HFFc6 (cell line): ENCODE results near the gene SLAMF7. TPM values are rescaled to one million over a fixed set of nuclear protein-coding genes. Genes with fewer than 3 reads are reported as not detected.

Experiments
- DNase-seq: peaks from one replicate; pipeline ENCODE4 v3.0.0-alpha.2; 2018
- H3K27ac Mint-ChIP-seq: 2 replicates; pipeline ENCODE4 v1.8.0; 2020; ENCODE audit warnings: mild to moderate bottlenecking, mixed read lengths
- H3K27me3 Mint-ChIP-seq: 2 replicates; pipeline ENCODE4 v1.8.0; 2021; ENCODE audit warnings: mild to moderate bottlenecking, moderate library complexity, mixed read lengths; ENCODE audit not compliant: insufficient read depth
- H3K36me3 Mint-ChIP-seq: 2 replicates; pipeline ENCODE4 v1.8.0; 2021; ENCODE audit warnings: low read depth, mixed read lengths
- H3K4me1 Mint-ChIP-seq: 2 replicates; pipeline ENCODE4 v1.8.0; 2020; ENCODE audit warnings: low read depth, mixed read lengths
- H3K4me3 Mint-ChIP-seq: 2 replicates; pipeline ENCODE4 v1.8.0; 2020; ENCODE audit warnings: mild to moderate bottlenecking, moderate library complexity, mixed read lengths
- H3K9me3 Mint-ChIP-seq: 2 replicates; pipeline ENCODE4 v1.8.0; 2020; ENCODE audit warnings: mild to moderate bottlenecking, mixed read lengths
- CTCF ChIP-seq: fragments of 200-600 bp; sonication (generic); IDR thresholded peaks from 2 replicates; pipeline ENCODE4 v1.5.0; 2021; ENCODE audit warnings: antibody characterized with exemption, mild to moderate bottlenecking
- total RNA-seq, 6 experiments: library from RNA; stranded (reverse); fragmentation: NEBNext Ultra II Directional; extraction: Animal tissue kit (Norgen Biotek cat#: 25700); gene quantifications; 2 replicates in 1 of 6; 3 replicates in 5 of 6; pipeline ENCODE4 v1.2.3, GENCODE V29; 2021

SLAMF7 gene
- total RNA-seq, 6 experiments from 2014 or later, result not detected

- no peaks in the 10 kb centered on the region for H3K9me3 Mint-ChIP-seq
- DNase-seq, result no peak
- no peak overlapping the region for H3K27ac Mint-ChIP-seq
- no peak for TF ChIP-seq CTCF
- no peaks in the 10 kb centered on the region for H3K36me3 Mint-ChIP-seq
- H3K27me3 Mint-ChIP-seq, result peaks cover 11% of the 10 kb centered on the region
- no peaks in the 10 kb centered on the region for H3K4me1 Mint-ChIP-seq
- H3K4me3 Mint-ChIP-seq, result no peak overlapping the region
Observed at GRCh38 chr1:160722726-160723125, 16.3 kb upstream of the SLAMF7 start.

- no peaks in the 10 kb centered on the region for H3K36me3 Mint-ChIP-seq
- no peaks in the 10 kb centered on the region for H3K4me1 Mint-ChIP-seq
- no peaks in the 10 kb centered on the region for H3K9me3 Mint-ChIP-seq
- H3K27ac Mint-ChIP-seq, result no peak overlapping the region
- no peak for DNase-seq
- H3K27me3 Mint-ChIP-seq, result peaks cover 11% of the 10 kb centered on the region
- H3K4me3 Mint-ChIP-seq, result no peak overlapping the region
- TF ChIP-seq CTCF, result no peak
Observed at GRCh38 chr1:160723332-160723731, 15.7 kb upstream of the SLAMF7 start.

- H3K9me3 Mint-ChIP-seq, result no peaks in the 10 kb centered on the region
- no peak overlapping the region for H3K27ac Mint-ChIP-seq
- H3K27me3 Mint-ChIP-seq, result peaks cover 6% of the 10 kb centered on the region
- H3K4me3 Mint-ChIP-seq, result no peak overlapping the region
- no peak for DNase-seq
- no peak for TF ChIP-seq CTCF
- H3K4me1 Mint-ChIP-seq, result no peaks in the 10 kb centered on the region
- no peaks in the 10 kb centered on the region for H3K36me3 Mint-ChIP-seq
Observed at GRCh38 chr1:160724465-160725242, 14.4 kb upstream of the SLAMF7 start.

GRCh38 chr1:160726114-160726497 lies 12.9 kb upstream of the SLAMF7 start:
- H3K36me3 Mint-ChIP-seq, result no peaks in the 10 kb centered on the region
- no peak overlapping the region for H3K4me3 Mint-ChIP-seq
- no peak overlapping the region for H3K27ac Mint-ChIP-seq
- peak; percentile 17 for DNase-seq
- TF ChIP-seq CTCF, result no peak
- peaks cover 6% of the 10 kb centered on the region for H3K27me3 Mint-ChIP-seq
- no peaks in the 10 kb centered on the region for H3K4me1 Mint-ChIP-seq
- no peaks in the 10 kb centered on the region for H3K9me3 Mint-ChIP-seq

- no peaks in the 10 kb centered on the region for H3K9me3 Mint-ChIP-seq
- H3K4me1 Mint-ChIP-seq, result no peaks in the 10 kb centered on the region
- peak; percentile 91 for TF ChIP-seq CTCF
- H3K27ac Mint-ChIP-seq, result no peak overlapping the region
- peaks cover 6% of the 10 kb centered on the region for H3K27me3 Mint-ChIP-seq
- peak; percentile 62 for DNase-seq
- no peaks in the 10 kb centered on the region for H3K36me3 Mint-ChIP-seq
- H3K4me3 Mint-ChIP-seq, result no peak overlapping the region
Observed at GRCh38 chr1:160726498-160727315, 12.3 kb upstream of the SLAMF7 start.
